Right cardiac atrium (tissue), 5 donors: ENCODE data around the gene FBXL16. TPM values are rescaled to one million over a fixed set of nuclear protein-coding genes. Genes with fewer than 3 reads are reported as not detected.

Experiments
- polyA plus RNA-seq: library from polyadenylated mRNA; stranded (reverse); fragments of 200-250 nt; gene quantifications from one replicate; pipeline ENCODE4 v1.2.3, GENCODE V29; 2013
- total RNA-seq, 4 donors: library from RNA; stranded (reverse); fragmentation: NEBNext Ultra II Directional; extraction: Animal tissue kit (Norgen Biotek cat#: 25700); gene quantifications; one replicate each; pipeline ENCODE4 v1.2.1, GENCODE V29; 2021
- donor health status: healthy with polysubstance abuse.
- donor health status: DM: no; HTN: yes; CAD: no.
- donor health status: DM: no; HTN: no; CAD: no.
- donor health status: DM: no; HTN: yes; CAD: no; lungs with severe emphysema.
- donor health status: DM: yes; HTN: yes; CAD: no.

FBXL16 gene
- total and polyA plus RNA-seq, 5 donors, result 0.19 to 0.38 (median 0.34) TPM

Other genes starting within 250 kb of the FBXL16 start
- 10 to 100 TPM; 15.4 to 22.1 (median 19.6) TPM for gene CAPN15, start 178.1 kb downstream of the FBXL16 start, total RNA-seq
- 16.9 TPM for gene CAPN15, start 178.1 kb downstream of the FBXL16 start, polyA plus RNA-seq
- gene PRR35, start 145.4 kb downstream of the FBXL16 start, total RNA-seq, result not detected
- gene PRR35, start 145.4 kb downstream of the FBXL16 start, polyA plus RNA-seq, result not detected
- under 1 TPM; 0.22 to 0.62 (median 0.54) TPM for gene NHLRC4, start 138.8 kb downstream of the FBXL16 start, total RNA-seq
- gene NHLRC4, start 138.8 kb downstream of the FBXL16 start, polyA plus RNA-seq, result 0.84 TPM
- 10 to 100 TPM; 19.8 to 23.0 (median 21.6) TPM for gene PIGQ, start 135.8 kb downstream of the FBXL16 start, total RNA-seq
- gene PIGQ, start 135.8 kb downstream of the FBXL16 start, polyA plus RNA-seq, result 22.9 TPM
- 10 to 100 TPM; 10.9 to 13.4 (median 11.9) TPM for gene RAB40C, start 115.7 kb downstream of the FBXL16 start, total RNA-seq
- gene RAB40C, start 115.7 kb downstream of the FBXL16 start, polyA plus RNA-seq, result 13.4 TPM
- gene WFIKKN1, start 74.8 kb downstream of the FBXL16 start, total RNA-seq, result under 1 TPM; 0.15 to 0.70 (median 0.20) TPM
- 0.29 TPM for gene WFIKKN1, start 74.8 kb downstream of the FBXL16 start, polyA plus RNA-seq
- 10 to 100 TPM; 55.4 to 60.3 (median 56.6) TPM for gene METTL26, start 69.5 kb downstream of the FBXL16 start, total RNA-seq
- 128 TPM for gene METTL26, start 69.5 kb downstream of the FBXL16 start, polyA plus RNA-seq
- 100 to 1,000 TPM in 1 of 4 donors, 10 to 100 TPM in 3; 71.2 to 121 (median 85.6) TPM for gene MCRIP2, start 64.0 kb downstream of the FBXL16 start, total RNA-seq
- gene MCRIP2, start 64.0 kb downstream of the FBXL16 start, polyA plus RNA-seq, result 141 TPM
- gene WDR90, start 56.4 kb downstream of the FBXL16 start, total RNA-seq, result 10 to 100 TPM; 10.5 to 13.7 (median 12.0) TPM
- gene WDR90, start 56.4 kb downstream of the FBXL16 start, polyA plus RNA-seq, result 8.1 TPM
- 100 to 1,000 TPM in 1 of 4 donors, 10 to 100 TPM in 3; 84.3 to 104 (median 90.8) TPM for gene RHOT2, start 37.7 kb downstream of the FBXL16 start, total RNA-seq
- gene RHOT2, start 37.7 kb downstream of the FBXL16 start, polyA plus RNA-seq, result 101 TPM
- gene RHBDL1, start 30.1 kb downstream of the FBXL16 start, total RNA-seq, result 1 to 10 TPM in 3 of 4 donors, under 1 TPM in 1; 0.89 to 2.9 (median 1.7) TPM
- gene RHBDL1, start 30.1 kb downstream of the FBXL16 start, polyA plus RNA-seq, result 2.3 TPM
- gene STUB1, start 25.4 kb downstream of the FBXL16 start, total RNA-seq, result 100 to 1,000 TPM; 114 to 121 (median 119) TPM
- 126 TPM for gene STUB1, start 25.4 kb downstream of the FBXL16 start, polyA plus RNA-seq
- 10 to 100 TPM; 52.0 to 55.7 (median 54.6) TPM for gene JMJD8, start 21.5 kb downstream of the FBXL16 start, total RNA-seq
- gene JMJD8, start 21.5 kb downstream of the FBXL16 start, polyA plus RNA-seq, result 49.7 TPM
- 1 to 10 TPM; 7.1 to 9.0 (median 8.2) TPM for gene WDR24, start 15.4 kb downstream of the FBXL16 start, total RNA-seq
- gene WDR24, start 15.4 kb downstream of the FBXL16 start, polyA plus RNA-seq, result 6.3 TPM
- gene METRN, start 9.3 kb upstream of the FBXL16 start, total RNA-seq, result 10 to 100 TPM; 65.2 to 75.0 (median 69.4) TPM
- gene METRN, start 9.3 kb upstream of the FBXL16 start, polyA plus RNA-seq, result 68.2 TPM
- 10 to 100 TPM; 25.7 to 38.8 (median 33.2) TPM for gene ANTKMT, start 15.3 kb upstream of the FBXL16 start, total RNA-seq
- 37.6 TPM for gene ANTKMT, start 15.3 kb upstream of the FBXL16 start, polyA plus RNA-seq
- gene CCDC78, start 20.6 kb upstream of the FBXL16 start, total RNA-seq, result under 1 TPM in 3 of 4 donors, not detected in 1; 0.36 to 0.97 (median 0.40) TPM
- gene CCDC78, start 20.6 kb upstream of the FBXL16 start, polyA plus RNA-seq, result 0.48 TPM
- gene HAGHL, start 21.3 kb upstream of the FBXL16 start, total RNA-seq, result 10 to 100 TPM in 3 of 4 donors, 1 to 10 TPM in 1; 7.5 to 15.3 (median 12.0) TPM
- 21.0 TPM for gene HAGHL, start 21.3 kb upstream of the FBXL16 start, polyA plus RNA-seq
- gene CIAO3, start 35.2 kb upstream of the FBXL16 start, total RNA-seq, result 10 to 100 TPM; 21.5 to 31.3 (median 23.4) TPM
- gene CIAO3, start 35.2 kb upstream of the FBXL16 start, polyA plus RNA-seq, result 28.2 TPM
- gene MSLN, start 54.9 kb upstream of the FBXL16 start, total RNA-seq, result 1 to 10 TPM in 2 of 4 donors, under 1 TPM in 1, not detected in 1; 0.92 to 3.1 (median 1.0) TPM
- gene MSLN, start 54.9 kb upstream of the FBXL16 start, polyA plus RNA-seq, result not detected
- gene RPUSD1, start 82.6 kb upstream of the FBXL16 start, total RNA-seq, result 10 to 100 TPM in 2 of 4 donors, 1 to 10 TPM in 2; 9.3 to 11.8 (median 9.9) TPM
- 11.5 TPM for gene RPUSD1, start 82.6 kb upstream of the FBXL16 start, polyA plus RNA-seq
- 1 to 10 TPM; 4.0 to 6.9 (median 4.9) TPM for gene CHTF18, start 82.8 kb upstream of the FBXL16 start, total RNA-seq
- 3.4 TPM for gene CHTF18, start 82.8 kb upstream of the FBXL16 start, polyA plus RNA-seq
- not detected for gene GNG13, start 94.9 kb upstream of the FBXL16 start, total RNA-seq
- not detected for gene GNG13, start 94.9 kb upstream of the FBXL16 start, polyA plus RNA-seq